ENCODE data around the gene ID4. TPM values are rescaled to one million over a fixed set of nuclear protein-coding genes. Genes with fewer than 3 reads are reported as not detected.

Gene ID4
- total RNA-seq, 1 donor from 2014 or later, result 104 TPM

- Mint-ChIP-seq H3K4me3 (no peak overlapping the region), H3K27me3 (ENCODE audit: low read depth) (no peaks in the 10 kb centered on the region), H3K27ac (ENCODE audit: unreplicated experiment) (no peak overlapping the region), H3K9me3 (peaks cover 10% of the 10 kb centered on the region), H3K36me3 (ENCODE audit: low read depth) (peaks cover 11% of the 10 kb centered on the region), H3K4me1 (no peaks in the 10 kb centered on the region)
- no peak for TF ChIP-seq CTCF (conservative IDR thresholded peaks at IDR 0.05)
- no peak for DNase-seq (ENCODE audit: low read depth, low spot score)
Observed at GRCh38 chr6:19796452-19796851, 40.7 kb upstream of the ID4 start.

- peaks cover 11% of the 10 kb centered on the region for H3K36me3 Mint-ChIP-seq (ENCODE audit: low read depth)
- H3K27ac Mint-ChIP-seq (ENCODE audit: unreplicated experiment), result no peak overlapping the region
- peaks cover 7% of the 10 kb centered on the region for H3K4me1 Mint-ChIP-seq
- H3K4me3 Mint-ChIP-seq, result no peak overlapping the region
- H3K27me3 Mint-ChIP-seq (ENCODE audit: low read depth), result peaks cover 4% of the 10 kb centered on the region
- TF ChIP-seq CTCF (conservative IDR thresholded peaks at IDR 0.05), result no peak
- DNase-seq (ENCODE audit: low read depth, low spot score), result no peak
- H3K9me3 Mint-ChIP-seq, result peaks cover 10% of the 10 kb centered on the region
Observed at GRCh38 chr6:19798362-19798761, 38.8 kb upstream of the ID4 start.

GRCh38 chr6:19802656-19803055, 34.5 kb upstream of the ID4 start:
- no peak overlapping the region for H3K27ac Mint-ChIP-seq (ENCODE audit: unreplicated experiment)
- no peak for TF ChIP-seq CTCF (conservative IDR thresholded peaks at IDR 0.05)
- peaks cover 2% of the 10 kb centered on the region for H3K36me3 Mint-ChIP-seq (ENCODE audit: low read depth)
- peaks cover 26% of the 10 kb centered on the region for H3K4me1 Mint-ChIP-seq
- DNase-seq (ENCODE audit: low read depth, low spot score), result no peak
- peaks cover 11% of the 10 kb centered on the region for H3K27me3 Mint-ChIP-seq (ENCODE audit: low read depth)
- H3K9me3 Mint-ChIP-seq, result no peaks in the 10 kb centered on the region
- H3K4me3 Mint-ChIP-seq, result peak overlapping the region; percentile 24

- TF ChIP-seq CTCF (conservative IDR thresholded peaks at IDR 0.05), result no peak
- Mint-ChIP-seq H3K27me3 (ENCODE audit: low read depth) (peaks cover 11% of the 10 kb centered on the region), H3K4me1 (peaks cover 26% of the 10 kb centered on the region), H3K27ac (ENCODE audit: unreplicated experiment) (no peak overlapping the region), H3K9me3 (no peaks in the 10 kb centered on the region), H3K4me3 (peak overlapping the region; percentile 94), H3K36me3 (ENCODE audit: low read depth) (peaks cover 2% of the 10 kb centered on the region)
- no peak for DNase-seq (ENCODE audit: low read depth, low spot score)
Observed at GRCh38 chr6:19803331-19804204, 33.6 kb upstream of the ID4 start.

GRCh38 chr6:19804205-19805128, 32.7 kb upstream of the ID4 start:
- H3K4me1 Mint-ChIP-seq, result peaks cover 26% of the 10 kb centered on the region
- no peaks in the 10 kb centered on the region for H3K9me3 Mint-ChIP-seq
- peak; percentile 88 for DNase-seq (ENCODE audit: low read depth, low spot score)
- TF ChIP-seq CTCF (conservative IDR thresholded peaks at IDR 0.05), result no peak
- H3K36me3 Mint-ChIP-seq (ENCODE audit: low read depth), result peaks cover 1% of the 10 kb centered on the region
- H3K27ac Mint-ChIP-seq (ENCODE audit: unreplicated experiment), result peak overlapping the region; percentile 83
- H3K27me3 Mint-ChIP-seq (ENCODE audit: low read depth), result peaks cover 11% of the 10 kb centered on the region
- peak overlapping the region; percentile 94 for H3K4me3 Mint-ChIP-seq

All from neural crest cell (in vitro differentiated cells).